OCI-LY3 (cell line): ENCODE results near the gene PTN.

Experiments
- EZH2phosphoT487 ChIP-seq: fragments of 200-600 bp; shearing (Covaris generic); IDR thresholded peaks from 2 replicates; pipeline ENCODE4 v1.6.1; 2018; ENCODE audit warnings: antibody characterized with exemption, mixed run types, low read depth
- TF ChIP-seq, protein P1 (sequence below): fragments of 200-600, 300-600 bp; sonication (generic); IDR thresholded peaks from 2 replicates; pipeline ENCODE4 v1.5.1; 2014; ENCODE audit warnings: antibody characterized with exemption, low read length, low read depth

DNA sequence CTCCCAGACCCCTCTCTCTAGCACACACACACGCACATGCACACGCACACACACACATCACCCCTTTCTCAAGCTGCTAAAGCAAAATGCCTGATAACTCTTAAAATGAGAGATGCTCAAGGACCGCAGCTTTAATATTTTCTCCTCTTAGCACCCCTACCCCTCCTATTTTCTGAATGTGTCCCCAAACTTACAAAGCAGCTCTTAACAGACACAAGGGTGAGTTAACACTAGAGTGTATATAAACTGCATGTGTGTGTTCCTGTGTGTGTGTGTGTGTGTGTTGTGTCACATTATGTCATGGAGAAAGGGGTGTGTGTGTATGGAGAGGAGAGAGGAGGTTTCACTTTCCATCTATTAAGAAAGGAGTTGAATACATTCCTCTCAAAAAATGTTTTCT lies 1.3 kb downstream of the PTN start:
- TF ChIP-seq EZH2phosphoT487, result no peak
- TF ChIP-seq, protein P1, sequence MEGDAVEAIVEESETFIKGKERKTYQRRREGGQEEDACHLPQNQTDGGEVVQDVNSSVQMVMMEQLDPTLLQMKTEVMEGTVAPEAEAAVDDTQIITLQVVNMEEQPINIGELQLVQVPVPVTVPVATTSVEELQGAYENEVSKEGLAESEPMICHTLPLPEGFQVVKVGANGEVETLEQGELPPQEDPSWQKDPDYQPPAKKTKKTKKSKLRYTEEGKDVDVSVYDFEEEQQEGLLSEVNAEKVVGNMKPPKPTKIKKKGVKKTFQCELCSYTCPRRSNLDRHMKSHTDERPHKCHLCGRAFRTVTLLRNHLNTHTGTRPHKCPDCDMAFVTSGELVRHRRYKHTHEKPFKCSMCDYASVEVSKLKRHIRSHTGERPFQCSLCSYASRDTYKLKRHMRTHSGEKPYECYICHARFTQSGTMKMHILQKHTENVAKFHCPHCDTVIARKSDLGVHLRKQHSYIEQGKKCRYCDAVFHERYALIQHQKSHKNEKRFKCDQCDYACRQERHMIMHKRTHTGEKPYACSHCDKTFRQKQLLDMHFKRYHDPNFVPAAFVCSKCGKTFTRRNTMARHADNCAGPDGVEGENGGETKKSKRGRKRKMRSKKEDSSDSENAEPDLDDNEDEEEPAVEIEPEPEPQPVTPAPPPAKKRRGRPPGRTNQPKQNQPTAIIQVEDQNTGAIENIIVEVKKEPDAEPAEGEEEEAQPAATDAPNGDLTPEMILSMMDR, result no peak
